Measurements from ENCODE around the gene OR9G1. TPM values are rescaled to one million over a fixed set of nuclear protein-coding genes. Genes with fewer than 3 reads are reported as not detected.

Gene OR9G1, protein sequence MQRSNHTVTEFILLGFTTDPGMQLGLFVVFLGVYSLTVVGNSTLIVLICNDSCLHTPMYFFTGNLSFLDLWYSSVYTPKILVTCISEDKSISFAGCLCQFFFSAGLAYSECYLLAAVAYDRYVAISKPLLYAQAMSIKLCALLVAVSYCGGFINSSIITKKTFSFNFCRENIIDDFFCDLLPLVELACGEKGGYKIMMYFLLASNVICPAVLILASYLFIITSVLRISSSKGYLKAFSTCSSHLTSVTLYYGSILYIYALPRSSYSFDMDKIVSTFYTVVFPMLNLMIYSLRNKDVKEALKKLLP
- total RNA-seq = not detected
- not detected for total RNA-seq (2013)

DNA sequence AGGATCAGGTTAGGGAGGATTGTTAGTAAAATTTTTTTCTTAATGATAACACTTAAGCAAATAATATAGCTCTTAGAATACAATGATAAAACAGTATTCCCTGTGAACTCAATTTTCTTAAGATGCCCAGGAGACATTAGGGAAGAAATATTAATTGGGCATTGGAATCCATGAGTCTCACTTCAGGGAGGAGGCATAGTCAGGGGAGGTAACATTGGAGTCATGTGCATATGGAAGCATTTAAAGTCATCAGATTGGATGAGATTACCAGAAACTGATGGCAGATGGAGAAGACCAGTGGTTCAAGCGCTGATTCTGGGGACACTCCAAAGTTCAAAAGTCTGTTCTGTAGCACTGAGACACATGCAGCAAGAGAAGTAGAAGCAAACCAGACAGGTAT, at the start of gene OR9G1:
TSS of gene OR9G1 (plus strand) at position 301 of the 400 bp plus-strand sequence. CDS start 1,293 bp downstream, outside the sequence.
- H3K4me3 ChIP-seq (ENCODE audit: low read length) = no peak within 1 kb of the TSS
- Mint-ChIP-seq H3K4me3 (no peak within 1 kb of the TSS), H3K27me3 (ENCODE audit: low read depth in 2 of 2) (no peaks in the 10 kb centered on the region)

DNA sequence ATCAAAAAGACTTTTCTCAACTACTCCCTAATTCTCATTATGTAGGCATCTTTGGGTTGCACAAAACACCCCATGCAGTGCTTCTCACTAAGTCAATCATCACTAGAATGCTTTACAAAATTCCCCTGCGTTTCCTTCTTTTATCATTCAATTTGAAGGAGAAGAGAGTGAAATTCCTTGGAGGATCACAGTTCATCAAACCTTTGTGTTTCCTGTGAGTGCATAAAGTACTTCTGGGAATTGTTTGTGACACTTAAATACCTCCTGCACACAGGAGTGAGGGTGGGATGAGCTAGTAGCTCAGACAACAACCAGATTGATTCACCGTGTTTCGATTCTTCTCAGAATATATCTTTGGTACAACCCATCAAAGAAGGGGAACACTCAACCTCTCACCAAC, 39.1 kb upstream of the OR9G1 start:
- Mint-ChIP-seq H3K4me3 (no peak overlapping the region), H3K4me1 (no peaks in the 10 kb centered on the region), H3K27me3 (ENCODE audit: low read depth in 2 of 2) (no peaks in the 10 kb centered on the region), H3K36me3 (no peaks in the 10 kb centered on the region), H3K27ac (no peak overlapping the region), H3K9me3 (peaks cover 9 to 11% of the 10 kb centered on the region in 2 donors)
- ATAC-seq (no peak), DNase-seq (no peak)
- Histone ChIP-seq H3K9me3 (ENCODE audit: control insufficient read depth, insufficient read depth, low read length) (peaks cover 5% of the 10 kb centered on the region), H3K27me3 (ENCODE audit: control insufficient read depth, insufficient read depth, low read length) (no peaks in the 10 kb centered on the region), H3K36me3 (ENCODE audit: control insufficient read depth, insufficient read depth, low read length) (no peaks in the 10 kb centered on the region), H3K4me3 (ENCODE audit: low read length) (no peak overlapping the region), H3K4me1 (ENCODE audit: control insufficient read depth, insufficient read depth, low read length) (no peaks in the 10 kb centered on the region), H3K27ac (ENCODE audit: low read length) (no peak overlapping the region)
- TF ChIP-seq, protein P1, sequence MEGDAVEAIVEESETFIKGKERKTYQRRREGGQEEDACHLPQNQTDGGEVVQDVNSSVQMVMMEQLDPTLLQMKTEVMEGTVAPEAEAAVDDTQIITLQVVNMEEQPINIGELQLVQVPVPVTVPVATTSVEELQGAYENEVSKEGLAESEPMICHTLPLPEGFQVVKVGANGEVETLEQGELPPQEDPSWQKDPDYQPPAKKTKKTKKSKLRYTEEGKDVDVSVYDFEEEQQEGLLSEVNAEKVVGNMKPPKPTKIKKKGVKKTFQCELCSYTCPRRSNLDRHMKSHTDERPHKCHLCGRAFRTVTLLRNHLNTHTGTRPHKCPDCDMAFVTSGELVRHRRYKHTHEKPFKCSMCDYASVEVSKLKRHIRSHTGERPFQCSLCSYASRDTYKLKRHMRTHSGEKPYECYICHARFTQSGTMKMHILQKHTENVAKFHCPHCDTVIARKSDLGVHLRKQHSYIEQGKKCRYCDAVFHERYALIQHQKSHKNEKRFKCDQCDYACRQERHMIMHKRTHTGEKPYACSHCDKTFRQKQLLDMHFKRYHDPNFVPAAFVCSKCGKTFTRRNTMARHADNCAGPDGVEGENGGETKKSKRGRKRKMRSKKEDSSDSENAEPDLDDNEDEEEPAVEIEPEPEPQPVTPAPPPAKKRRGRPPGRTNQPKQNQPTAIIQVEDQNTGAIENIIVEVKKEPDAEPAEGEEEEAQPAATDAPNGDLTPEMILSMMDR (IDR thresholded peaks at IDR 0.05) = no peak
- 37% methylated on average over 2 of the region's 3 CpGs for WGBS (ENCODE audit: insufficient coverage)
- intact Hi-C loops (cut with micrococcal nuclease) = no loop called here

More for the DNA sequence above, at the start of gene OR9G1:
- intact Hi-C loops (cut with micrococcal nuclease) = no loop called here
- Mint-ChIP-seq H3K27ac (no peak within 1 kb of the TSS), H3K9me3 (peaks cover 16 to 17% of the 10 kb centered on the region in 2 donors), H3K4me1 (no peaks in the 10 kb centered on the region), H3K36me3 (no peaks in the 10 kb centered on the region)
- Histone ChIP-seq H3K9me3 (ENCODE audit: control insufficient read depth, insufficient read depth, low read length) (no peaks in the 10 kb centered on the region), H3K27ac (ENCODE audit: low read length) (no peak within 1 kb of the TSS), H3K4me1 (ENCODE audit: control insufficient read depth, insufficient read depth, low read length) (no peaks in the 10 kb centered on the region), H3K36me3 (ENCODE audit: control insufficient read depth, insufficient read depth, low read length) (no peaks in the 10 kb centered on the region), H3K27me3 (ENCODE audit: control insufficient read depth, insufficient read depth, low read length) (no peaks in the 10 kb centered on the region)
- DNase-seq (no peak), ATAC-seq (no peak)
- 93% methylated on average over 1 of the region's 1 CpG for WGBS (ENCODE audit: insufficient coverage)
- TF ChIP-seq, protein P1 (IDR thresholded peaks at IDR 0.05) = no peak

DNA sequence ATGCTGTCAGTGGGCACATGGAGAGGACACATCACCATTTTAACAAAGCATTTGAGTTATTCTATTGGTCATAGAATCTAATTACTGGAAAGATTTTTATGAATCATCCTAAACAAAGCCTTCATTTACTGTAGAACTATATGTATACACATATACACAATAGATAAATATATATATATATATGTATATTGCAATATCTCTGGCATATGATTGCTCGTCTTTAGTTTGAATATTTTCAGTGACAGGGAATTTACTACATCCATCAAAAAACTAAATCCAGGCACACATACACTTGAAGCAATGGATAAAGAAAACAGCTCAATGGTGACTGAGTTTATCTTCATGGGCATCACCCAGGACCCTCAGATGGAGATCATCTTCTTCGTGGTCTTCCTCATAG, 35.5 kb upstream of the OR9G1 start, which contains the start of gene OR5AR1:
TSS of gene OR5AR1 (plus strand) at position 301 of the 400 bp plus-strand sequence. CDS start at position 301, 0 bp downstream.
- no peaks in the 10 kb centered on the region for H3K4me1 ChIP-seq (ENCODE audit: control insufficient read depth, insufficient read depth, low read length)
- no peak within 1 kb of the TSS for H3K27ac Mint-ChIP-seq
- no peaks in the 10 kb centered on the region for H3K27me3 ChIP-seq (ENCODE audit: control insufficient read depth, insufficient read depth, low read length)
- no peaks in the 10 kb centered on the region for H3K27me3 Mint-ChIP-seq (ENCODE audit: low read depth in 2 of 2)
- intact Hi-C loops (cut with micrococcal nuclease) = no loop called here
- ATAC-seq (no peak), DNase-seq (no peak)
- H3K36me3 ChIP-seq (ENCODE audit: control insufficient read depth, insufficient read depth, low read length) = no peaks in the 10 kb centered on the region
- peaks cover 5% of the 10 kb centered on the region for H3K9me3 ChIP-seq (ENCODE audit: control insufficient read depth, insufficient read depth, low read length)
- no peak within 1 kb of the TSS for H3K4me3 Mint-ChIP-seq
- no peaks in the 10 kb centered on the region for H3K36me3 Mint-ChIP-seq
- no peak within 1 kb of the TSS for H3K27ac ChIP-seq (ENCODE audit: low read length)
- TF ChIP-seq, protein P1 (IDR thresholded peaks at IDR 0.05) = no peak
- no CpG with 5 or more reads among the region's 2 CpGs for WGBS (ENCODE audit: insufficient coverage)
- no peak within 1 kb of the TSS for H3K4me3 ChIP-seq (ENCODE audit: low read length)
- H3K4me1 Mint-ChIP-seq = no peaks in the 10 kb centered on the region
- H3K9me3 Mint-ChIP-seq = peaks cover 5 to 7% of the 10 kb centered on the region in 2 donors
